Astrocyte of the spinal cord (primary cell): Measurements from ENCODE around the gene CLDN18.
A peak's percentile ranks its signal among the peaks of the same experiment; 100 is the strongest.

Experiments
- DNase-seq: peaks from one replicate; pipeline ENCODE4 v3.0.0; 2011; ENCODE audit warnings: low read depth, low spot score
- H3K4me3 ChIP-seq: 2 replicates; pipeline ENCODE4 v1.5.1; 2011; ENCODE audit warnings: low read depth, mild to moderate bottlenecking, low read length, moderate library complexity
- in situ Hi-C: cut with HindIII; loops from 2 replicates; pipeline ENCODE4 v1.10.0; 2017; ENCODE audit warnings: low sequenced_read_pairs
- TF ChIP-seq, protein P1 (sequence below): IDR thresholded peaks from 2 replicates; pipeline ENCODE4 v1.5.1; 2012; ENCODE audit warnings: low read depth, mild to moderate bottlenecking, low read length, inconsistent platforms

Gene CLDN18

GRCh38 chr3:138065949-138066348 is 56.0 kb downstream of the CLDN18 start:
- H3K4me3 ChIP-seq = no peak overlapping the region
- no peak for DNase-seq
- in situ Hi-C loops = no loop called here
- TF ChIP-seq, protein P1, sequence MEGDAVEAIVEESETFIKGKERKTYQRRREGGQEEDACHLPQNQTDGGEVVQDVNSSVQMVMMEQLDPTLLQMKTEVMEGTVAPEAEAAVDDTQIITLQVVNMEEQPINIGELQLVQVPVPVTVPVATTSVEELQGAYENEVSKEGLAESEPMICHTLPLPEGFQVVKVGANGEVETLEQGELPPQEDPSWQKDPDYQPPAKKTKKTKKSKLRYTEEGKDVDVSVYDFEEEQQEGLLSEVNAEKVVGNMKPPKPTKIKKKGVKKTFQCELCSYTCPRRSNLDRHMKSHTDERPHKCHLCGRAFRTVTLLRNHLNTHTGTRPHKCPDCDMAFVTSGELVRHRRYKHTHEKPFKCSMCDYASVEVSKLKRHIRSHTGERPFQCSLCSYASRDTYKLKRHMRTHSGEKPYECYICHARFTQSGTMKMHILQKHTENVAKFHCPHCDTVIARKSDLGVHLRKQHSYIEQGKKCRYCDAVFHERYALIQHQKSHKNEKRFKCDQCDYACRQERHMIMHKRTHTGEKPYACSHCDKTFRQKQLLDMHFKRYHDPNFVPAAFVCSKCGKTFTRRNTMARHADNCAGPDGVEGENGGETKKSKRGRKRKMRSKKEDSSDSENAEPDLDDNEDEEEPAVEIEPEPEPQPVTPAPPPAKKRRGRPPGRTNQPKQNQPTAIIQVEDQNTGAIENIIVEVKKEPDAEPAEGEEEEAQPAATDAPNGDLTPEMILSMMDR = no peak

DNA sequence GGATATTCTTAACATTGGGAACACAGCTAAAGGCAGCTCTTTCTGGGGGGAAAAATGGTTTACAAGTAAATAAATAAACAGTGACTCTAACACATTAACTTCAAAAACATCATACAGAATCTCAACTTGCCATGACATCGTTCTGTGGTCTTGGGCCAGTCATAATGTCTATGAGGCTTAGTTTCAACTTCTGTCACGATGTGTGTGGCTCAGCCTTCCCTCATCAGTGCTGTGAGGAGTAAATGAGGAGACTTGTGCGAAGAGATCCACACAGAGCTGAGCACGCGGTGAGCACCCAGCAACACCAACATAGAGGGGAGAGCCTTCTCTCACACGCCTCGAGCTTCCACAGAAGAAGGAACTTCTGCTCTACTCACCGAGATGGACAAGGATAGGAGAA is 56.4 kb downstream of the CLDN18 start:
- H3K4me3 ChIP-seq = no peak overlapping the region
- no peak for DNase-seq
- TF ChIP-seq, protein P1 = no peak
- in situ Hi-C loops = no loop called here

GRCh38 chr3:138066972-138067371 is 57.0 kb downstream of the CLDN18 start:
- no peak overlapping the region for H3K4me3 ChIP-seq
- in situ Hi-C loops = no loop called here
- no peak for DNase-seq
- TF ChIP-seq, protein P1 = no peak

DNA sequence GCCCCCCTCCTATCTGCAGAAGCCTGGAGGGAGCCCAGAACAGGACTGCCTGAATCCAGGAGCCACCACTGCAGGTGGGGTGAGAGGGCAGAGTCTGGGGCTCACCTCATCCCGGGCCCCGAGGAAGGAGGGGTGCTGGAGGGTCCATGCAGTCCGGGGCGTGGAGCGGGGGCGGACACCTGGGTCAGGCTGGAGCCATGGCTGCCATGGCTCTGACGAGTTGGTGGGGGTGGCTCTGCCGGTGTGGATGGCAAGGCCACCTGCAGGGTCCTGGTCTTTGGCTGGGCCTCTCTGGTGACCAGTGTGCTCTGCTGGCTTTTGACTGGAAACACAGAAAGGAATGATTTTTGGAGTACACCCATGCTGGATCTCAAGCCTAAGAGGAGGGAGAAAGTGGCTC is 58.1 kb downstream of the CLDN18 start:
- in situ Hi-C loops = no loop called here
- TF ChIP-seq, protein P1 = no peak

GRCh38 chr3:138068579-138069174 is 58.7 kb downstream of the CLDN18 start:
- TF ChIP-seq, protein P1 = peak; percentile 99
- no peak overlapping the region for H3K4me3 ChIP-seq
- peak; percentile 74 for DNase-seq
- in situ Hi-C loops = no loop called here

More for the DNA sequence above, 58.1 kb downstream of the CLDN18 start:
- DNase-seq = no peak
- no peak overlapping the region for H3K4me3 ChIP-seq

GRCh38 chr3:138070006-138070405 is 60.0 kb downstream of the CLDN18 start:
- in situ Hi-C loops = no loop called here
- TF ChIP-seq, protein P1 = no peak
- DNase-seq = no peak

More at GRCh38 chr3:138070006-138070405, 60.0 kb downstream of the CLDN18 start:
- H3K4me3 ChIP-seq = no peak overlapping the region
